HepG2 (cell line): ENCODE measurements around the gene LAMTOR1. TPM values are rescaled to one million over a fixed set of nuclear protein-coding genes. Genes with fewer than 3 reads are reported as not detected.
A peak's percentile ranks its signal among the peaks of the same experiment; 100 is the strongest.

ENCODE experiments used
- ATF5 ChIP-seq: sonication (generic); formaldehyde crosslinking; IDR thresholded peaks from 2 replicates; pipeline ENCODE4 v1.4.0; 2020; ENCODE audit warnings: mild to moderate bottlenecking, low read depth, missing genetic modification reagents
- ATF7 ChIP-seq, 2 experiments: fragments of 450-650 bp in 1 of 2; sonication (generic) in 1 of 2; formaldehyde crosslinking in 1 of 2; IDR thresholded peaks; 2 replicates each; pipeline versions ENCODE4 v1.4.0 to v1.6.1; 2016 to 2020; ENCODE audit warnings: antibody characterized with exemption in 1 of 2, mild to moderate bottlenecking in 1 of 2, missing genetic modification reagents in 1 of 2
- CBX2 ChIP-seq, 2 experiments: fragments of 200-600 bp in 1 of 2; sonication (generic); formaldehyde crosslinking in 1 of 2; IDR thresholded peaks; 2 replicates each; pipeline versions ENCODE4 v1.7.0 to v1.8.1; 2018 to 2022; ENCODE audit warnings: low read depth in 2 of 2, low read length in 1 of 2, mild to moderate bottlenecking in 1 of 2, missing genetic modification reagents in 1 of 2
- CC2D1A ChIP-seq: sonication (generic); formaldehyde crosslinking; IDR thresholded peaks from 2 replicates; pipeline ENCODE4 v1.8.1; 2023; ENCODE audit warnings: mild to moderate bottlenecking, missing genetic modification reagents
- CCAR2 ChIP-seq: fragments of 200-400 bp; formaldehyde crosslinking; optimal IDR thresholded peaks from 2 replicates; pipeline ENCODE3; 2018; ENCODE audit warnings: low read depth, mild to moderate bottlenecking, low read length, moderate library complexity
- CEBPB ChIP-seq: IDR thresholded peaks from 2 replicates; pipeline ENCODE4 v1.6.1; 2011; ENCODE audit warnings: low read depth, low read length, improper control_type of control experiment, borderline replicate concordance
- CHCHD3 ChIP-seq: sonication (generic); formaldehyde crosslinking; IDR thresholded peaks from 2 replicates; pipeline ENCODE4 v1.8.0; 2022; ENCODE audit warnings: mild to moderate bottlenecking, missing genetic modification reagents, moderate library complexity
- ETV5 ChIP-seq: IDR thresholded peaks from 2 replicates; pipeline ENCODE4 v1.6.1; 2018; ENCODE audit warnings: missing biosample characterization, missing genetic modification reagents, inconsistent platforms, borderline replicate concordance
- FOXJ3 ChIP-seq: sonication (generic); formaldehyde crosslinking; IDR thresholded peaks from 2 replicates; pipeline ENCODE4 v1.4.0; 2020; ENCODE audit warnings: missing genetic modification reagents, mild to moderate bottlenecking, borderline replicate concordance
- GFI1 ChIP-seq: sonication (generic); formaldehyde crosslinking; IDR thresholded peaks from 2 replicates; pipeline ENCODE4 v1.5.0; 2020; ENCODE audit warnings: missing genetic modification reagents, mild to moderate bottlenecking, borderline replicate concordance
- KLF9 ChIP-seq: IDR thresholded peaks from 2 replicates; pipeline ENCODE4 v1.6.1; 2016; ENCODE audit warnings: low read depth
- NFIC ChIP-seq: IDR thresholded peaks from 2 replicates; pipeline ENCODE4 v1.6.1; 2012; ENCODE audit warnings: mild to moderate bottlenecking, low read length, inconsistent platforms
- REPIN1 ChIP-seq: sonication (generic); formaldehyde crosslinking; IDR thresholded peaks from 2 replicates; pipeline ENCODE4 v1.8.0; 2022; ENCODE audit warnings: missing genetic modification reagents, low read depth, mild to moderate bottlenecking, borderline replicate concordance
- SMAD1 ChIP-seq: sonication (generic); formaldehyde crosslinking; IDR thresholded peaks from 2 replicates; pipeline ENCODE4 v1.4.0; 2020; ENCODE audit warnings: missing genetic modification reagents, low read depth, mild to moderate bottlenecking, borderline replicate concordance
- SMYD3 ChIP-seq: sonication (generic); formaldehyde crosslinking; IDR thresholded peaks from 2 replicates; pipeline ENCODE4 v1.8.1; 2023; ENCODE audit warnings: mild to moderate bottlenecking, missing genetic modification reagents
- SNAPC2 ChIP-seq: sonication (generic); formaldehyde crosslinking; IDR thresholded peaks from 2 replicates; pipeline ENCODE4 v1.8.1; 2022; ENCODE audit warnings: mild to moderate bottlenecking, missing genetic modification reagents
- TBX2 ChIP-seq: sonication (generic); formaldehyde crosslinking; IDR thresholded peaks from 2 replicates; pipeline ENCODE4 v1.5.0; 2020; ENCODE audit warnings: missing genetic modification reagents, mild to moderate bottlenecking, borderline replicate concordance
- ZC3H4 ChIP-seq: sonication (generic); formaldehyde crosslinking; IDR thresholded peaks from 2 replicates; pipeline ENCODE4 v1.4.0; 2020; ENCODE audit warnings: missing genetic modification reagents, borderline replicate concordance
- ZNF256 ChIP-seq: sonication (generic); formaldehyde crosslinking; conservative IDR thresholded peaks from 2 replicates; pipeline ENCODE4 v1.4.0; 2020; ENCODE audit warnings: missing genetic modification reagents
- ZNF709 ChIP-seq: sonication (generic); formaldehyde crosslinking; IDR thresholded peaks from 2 replicates; pipeline ENCODE4 v1.5.0; 2020; ENCODE audit warnings: mild to moderate bottlenecking, missing genetic modification reagents
- ZNF724P ChIP-seq: sonication (generic); formaldehyde crosslinking; IDR thresholded peaks from 2 replicates; pipeline ENCODE4 v1.8.0; 2022; ENCODE audit warnings: missing genetic modification reagents, borderline replicate concordance
- ZNF780A ChIP-seq: sonication (generic); formaldehyde crosslinking; IDR thresholded peaks from 2 replicates; pipeline ENCODE4 v1.8.0; 2022; ENCODE audit warnings: mild to moderate bottlenecking, missing genetic modification reagents, moderate library complexity
- ZSCAN30 ChIP-seq: sonication (generic); formaldehyde crosslinking; IDR thresholded peaks from 2 replicates; pipeline ENCODE4 v1.5.0; 2020; ENCODE audit warnings: mild to moderate bottlenecking, missing genetic modification reagents
- polyA plus RNA-seq, 8 experiments: library from polyadenylated mRNA; depleted of rRNA in 3 of 8; stranded (reverse) in 7 of 8; unstranded in 1 of 8; fragments of >200 nt; fragmentation: Illumina TruSeq in 4 of 8; extraction: Trizol in 4 of 8; gene quantifications; 2 replicates each; pipeline versions ENCODE4 v1.2.1 to v1.2.3, GENCODE V29; 2011 to 2016; ENCODE audit warnings: low read depth in 4 of 8, missing spikeins in 1 of 8, mixed read lengths in 1 of 8; ENCODE audit not compliant: insufficient read depth in 1 of 8
- total RNA-seq, 5 experiments: library from RNA; depleted of rRNA; stranded (reverse); fragments of >200 nt; fragmentation: Illumina TruSeq; extraction: Trizol; gene quantifications; 2 replicates each; pipeline ENCODE4 v1.2.3, GENCODE V29; 2016; ENCODE audit warnings: low read depth in 1 of 5
- TF ChIP-seq, protein P1 (sequence below): sonication (generic); formaldehyde crosslinking; IDR thresholded peaks from 2 replicates; pipeline ENCODE4 v1.4.0; 2020; ENCODE audit warnings: missing genetic modification reagents, borderline replicate concordance

The LAMTOR1 gene
- total and polyA plus RNA-seq, 2 of the 13 experiments (the other 11 are each of a cell fraction or from before 2014, with no cell fraction given), result 60.4 to 66.0 TPM

GRCh38 chr11:72112978-72113808 is 10.1 kb upstream of the LAMTOR1 start (continued):
- TF ChIP-seq ZNF724P, result peak; percentile 89
- no peak for TF ChIP-seq ETV5
- TF ChIP-seq CHCHD3 (CRISPR knock-in tag), result peak; percentile 85; the same call in 1 of the 2 replicates
- 0 out of 2 replicates have a peak, but pooled peaks have one; percentile 4 for TF ChIP-seq GFI1 (CRISPR knock-in tag)
- no peak for TF ChIP-seq ZSCAN30 (CRISPR knock-in tag)
- TF ChIP-seq SMYD3, result peak; percentile 65; the same call in 1 of the 2 replicates
- TF ChIP-seq ZNF780A (CRISPR knock-in tag), result no peak
- peak; percentile 76; the same call in 1 of the 2 replicates for TF ChIP-seq SMAD1 (CRISPR knock-in tag)
- no peak for TF ChIP-seq CBX2 (IDR thresholded peaks at IDR 0.05; ENCODE audit: low read depth, low read length)
- TF ChIP-seq CBX2 (CRISPR knock-in tag; IDR thresholded peaks at IDR 0.05; ENCODE audit: low read depth), result 0 out of 2 replicates have a peak, but pooled peaks have one; percentile 37
- peak; percentile 82; the same call in 1 of the 2 replicates for TF ChIP-seq CC2D1A (CRISPR knock-in tag)
- 0 out of 2 replicates have a peak, but pooled peaks have one; percentile 3 for TF ChIP-seq ZNF256 (CRISPR knock-in tag)
- TF ChIP-seq REPIN1 (CRISPR knock-in tag), result 0 out of 2 replicates have a peak, but pooled peaks have one; percentile 6
- no peak for TF ChIP-seq CCAR2
- TF ChIP-seq ZC3H4 (CRISPR knock-in tag), result peak; percentile 85; the same call in 1 of the 2 replicates
- no peak for TF ChIP-seq KLF9 (CRISPR knock-in tag)
- no peak for TF ChIP-seq CEBPB
- 0 out of 2 replicates have a peak, but pooled peaks have one; percentile 3 for TF ChIP-seq TBX2
- 0 out of 2 replicates have a peak, but pooled peaks have one; percentile 7 for TF ChIP-seq ZNF709 (CRISPR knock-in tag)
- 0 out of 2 replicates have a peak, but pooled peaks have one; percentile 35 for TF ChIP-seq SNAPC2 (CRISPR knock-in tag)
- TF ChIP-seq ATF5 (CRISPR knock-in tag), result no peak
- TF ChIP-seq NFIC, result no peak
- TF ChIP-seq, protein P1, sequence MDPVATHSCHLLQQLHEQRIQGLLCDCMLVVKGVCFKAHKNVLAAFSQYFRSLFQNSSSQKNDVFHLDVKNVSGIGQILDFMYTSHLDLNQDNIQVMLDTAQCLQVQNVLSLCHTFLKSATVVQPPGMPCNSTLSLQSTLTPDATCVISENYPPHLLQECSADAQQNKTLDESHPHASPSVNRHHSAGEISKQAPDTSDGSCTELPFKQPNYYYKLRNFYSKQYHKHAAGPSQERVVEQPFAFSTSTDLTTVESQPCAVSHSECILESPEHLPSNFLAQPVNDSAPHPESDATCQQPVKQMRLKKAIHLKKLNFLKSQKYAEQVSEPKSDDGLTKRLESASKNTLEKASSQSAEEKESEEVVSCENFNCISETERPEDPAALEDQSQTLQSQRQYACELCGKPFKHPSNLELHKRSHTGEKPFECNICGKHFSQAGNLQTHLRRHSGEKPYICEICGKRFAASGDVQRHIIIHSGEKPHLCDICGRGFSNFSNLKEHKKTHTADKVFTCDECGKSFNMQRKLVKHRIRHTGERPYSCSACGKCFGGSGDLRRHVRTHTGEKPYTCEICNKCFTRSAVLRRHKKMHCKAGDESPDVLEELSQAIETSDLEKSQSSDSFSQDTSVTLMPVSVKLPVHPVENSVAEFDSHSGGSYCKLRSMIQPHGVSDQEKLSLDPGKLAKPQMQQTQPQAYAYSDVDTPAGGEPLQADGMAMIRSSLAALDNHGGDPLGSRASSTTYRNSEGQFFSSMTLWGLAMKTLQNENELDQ (CRISPR knock-in tag), result no peak
- no peak for TF ChIP-seq FOXJ3 (CRISPR knock-in tag)
- TF ChIP-seq ATF7 (IDR thresholded peaks at IDR 0.05), result no peak
- no peak for TF ChIP-seq ATF7 (CRISPR knock-in tag; IDR thresholded peaks at IDR 0.05)
